LNCAP (cell line): Measurements from ENCODE around the gene SCAMP5.
A peak's percentile ranks its signal among the peaks of the same experiment; 100 is the strongest.

Experiments
- CTCF ChIP-seq: fragments of 450-650 bp; IDR thresholded peaks from 2 replicates; pipeline ENCODE4 v1.5.1; 2017; ENCODE audit warnings: mild to moderate bottlenecking

SCAMP5 gene

GRCh38 chr15:74978503-74978902 lies 16.9 kb upstream of the SCAMP5 start:
- TF ChIP-seq CTCF, result no peak

GRCh38 chr15:74982183-74982582 lies 13.2 kb upstream of the SCAMP5 start:
- TF ChIP-seq CTCF, result no peak

GRCh38 chr15:74983725-74984231 lies 11.6 kb upstream of the SCAMP5 start:
- no peak for TF ChIP-seq CTCF

- TF ChIP-seq CTCF, result peak; percentile 29; the same call in 1 of the 2 replicates
Measured at GRCh38 chr15:74988007-74988800, 7.2 kb upstream of the SCAMP5 start.

- no peak for TF ChIP-seq CTCF
Measured at GRCh38 chr15:74989527-74989926, 5.8 kb upstream of the SCAMP5 start.

GRCh38 chr15:74992619-74993018 lies 2.7 kb upstream of the SCAMP5 start:
- no peak for TF ChIP-seq CTCF

- no peak for TF ChIP-seq CTCF
Measured at GRCh38 chr15:74994236-74994635, 1.1 kb upstream of the SCAMP5 start.
